HK-2 (cell line): Measurements from ENCODE around the gene ULK4.
A peak's percentile ranks its signal among the peaks of the same experiment; 100 is the strongest.
"Not testable (repeated sequence)": the region's sequence is repeated elsewhere in the genome, so short reads cannot be mapped to it uniquely, and the experiment has no call there.

Experiments used
- DNase-seq: peaks from one replicate; pipeline ENCODE4 v3.0.0-alpha.2; 2018; ENCODE audit not compliant: unreplicated experiment

Gene ULK4

DNA sequence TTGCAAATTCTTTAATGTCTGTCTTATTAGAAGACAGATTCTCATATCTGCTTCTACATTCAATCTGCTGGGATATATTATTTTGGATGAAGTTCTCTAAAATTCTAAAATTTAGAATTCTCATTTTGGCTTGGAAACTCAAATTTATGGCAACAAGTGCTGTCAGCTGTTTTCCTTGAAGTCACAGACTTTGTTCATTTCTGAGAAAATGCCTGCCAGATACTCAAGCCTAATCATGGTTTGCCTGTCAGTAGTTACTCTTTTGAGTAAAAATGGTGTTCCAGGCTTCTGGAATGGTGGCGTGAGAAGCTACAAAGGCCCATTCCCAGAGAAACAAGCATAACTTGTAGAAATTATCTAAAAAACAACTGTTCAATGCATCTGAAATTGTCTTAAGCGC is 646.8 kb downstream of the ULK4 start:
- no peak for DNase-seq

DNA sequence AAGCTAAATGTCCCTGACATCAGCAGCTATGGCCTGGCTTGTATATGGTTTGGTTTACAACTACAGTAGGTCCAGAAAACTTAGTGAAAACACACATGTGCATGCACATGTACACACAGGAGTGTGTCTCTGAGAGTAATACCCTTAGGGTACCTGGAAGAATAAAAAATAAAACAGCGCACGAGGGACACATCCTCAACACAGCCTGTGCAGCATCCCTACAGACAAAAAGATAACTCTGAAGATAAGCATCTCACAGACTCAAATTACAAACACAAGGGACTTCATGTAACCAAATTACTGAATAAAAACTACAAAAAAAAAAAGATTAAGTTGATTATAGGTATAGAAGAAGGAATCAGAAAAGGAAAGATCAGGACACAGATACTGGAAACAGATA is 653.8 kb downstream of the ULK4 start:
- no peak for DNase-seq

DNA sequence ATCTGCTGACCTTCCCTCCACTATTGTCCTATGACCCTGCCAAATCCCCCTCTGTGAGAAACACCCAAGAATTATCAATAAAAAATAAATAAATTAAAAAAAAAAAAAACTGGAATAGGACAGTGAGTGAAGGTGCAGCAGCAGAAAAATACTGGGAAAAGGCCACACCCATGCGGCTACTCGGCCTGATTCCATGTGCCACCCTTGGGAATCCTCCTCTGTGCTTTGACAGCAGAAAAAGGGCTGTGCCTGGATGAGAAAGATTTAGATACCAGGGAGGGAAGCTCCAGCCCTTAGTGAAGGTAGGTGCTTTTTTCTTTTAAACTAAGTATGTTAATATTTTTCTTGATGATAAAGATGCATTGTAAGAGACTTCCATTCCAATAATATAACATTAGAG is 654.8 kb downstream of the ULK4 start:
- DNase-seq, result no peak

DNA sequence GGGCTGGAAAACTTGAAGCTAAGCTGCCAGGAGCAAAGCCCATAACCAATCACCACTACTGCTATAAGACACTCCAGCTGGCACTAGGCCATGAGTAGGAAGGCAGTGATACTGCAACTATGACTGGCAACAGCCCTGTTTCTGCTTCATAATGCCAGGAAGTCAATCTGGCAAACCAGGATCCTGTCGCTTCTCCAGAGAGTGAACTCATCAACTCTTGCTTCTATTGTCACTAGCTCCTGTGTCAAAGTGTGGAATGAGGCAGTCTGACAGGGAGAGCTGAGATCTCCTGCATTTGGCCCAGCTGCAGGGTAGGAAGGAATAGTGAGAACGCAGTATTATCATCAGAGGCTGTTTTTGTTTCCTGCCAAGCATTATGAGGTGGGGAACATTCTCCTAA is 657.3 kb downstream of the ULK4 start:
- DNase-seq, result no peak

DNA sequence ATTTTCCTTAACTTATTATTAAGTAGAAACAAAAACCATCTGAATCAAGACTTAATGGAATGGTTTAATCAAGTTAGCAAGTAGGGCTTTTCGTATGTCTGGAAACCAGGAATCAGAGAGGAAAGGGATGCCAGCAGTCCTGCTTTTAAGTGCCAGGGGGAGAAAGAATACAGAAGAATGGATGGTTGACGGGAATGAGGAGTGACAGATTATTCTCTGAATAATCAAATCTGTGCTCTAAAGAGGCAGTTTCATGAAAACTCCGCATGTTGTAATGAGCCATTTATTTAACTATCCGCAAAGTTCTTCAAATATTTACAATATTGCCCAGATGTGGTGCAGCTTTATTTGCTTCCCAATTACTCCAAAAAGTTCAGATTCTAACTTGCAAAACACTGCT is 659.6 kb downstream of the ULK4 start:
- DNase-seq, result no peak

DNA sequence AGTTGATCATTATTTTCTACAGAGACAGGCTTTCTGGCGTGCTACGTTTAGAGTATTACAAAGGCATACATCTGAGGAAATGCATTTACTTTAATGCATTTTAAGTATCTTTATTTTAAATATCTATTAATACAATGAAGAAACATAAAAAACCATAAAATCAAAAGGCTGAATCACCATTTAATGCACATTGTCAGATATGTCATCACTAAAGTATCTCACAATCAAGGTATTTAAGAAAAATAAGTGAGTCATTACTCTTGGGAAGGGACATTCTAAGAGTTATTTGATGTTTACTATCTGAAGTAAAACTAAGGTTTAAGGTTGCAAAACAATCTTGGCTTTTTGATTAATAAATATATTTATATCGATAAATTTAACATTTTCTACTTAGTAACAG is 660.4 kb downstream of the ULK4 start:
- DNase-seq, result no peak

DNA sequence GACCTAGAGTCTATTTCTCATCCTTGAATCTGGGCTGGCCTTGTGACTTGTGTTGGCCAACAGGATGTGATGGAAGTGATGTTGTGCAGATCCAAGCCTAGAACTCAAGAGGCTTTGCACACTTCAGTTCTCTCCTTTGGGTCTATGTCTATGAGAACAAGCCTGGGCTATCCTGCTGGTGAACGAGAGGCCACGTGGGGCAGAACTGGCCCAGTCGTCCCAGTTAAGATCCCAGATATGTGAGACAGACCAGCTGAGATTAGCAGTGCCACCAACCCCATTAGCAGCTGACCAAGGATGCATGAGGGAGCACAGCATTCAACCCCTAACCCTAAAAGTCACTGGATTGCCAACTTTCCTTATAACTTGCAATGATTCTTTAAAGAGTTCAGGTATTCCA is 662.9 kb downstream of the ULK4 start:
- DNase-seq, result no peak

DNA sequence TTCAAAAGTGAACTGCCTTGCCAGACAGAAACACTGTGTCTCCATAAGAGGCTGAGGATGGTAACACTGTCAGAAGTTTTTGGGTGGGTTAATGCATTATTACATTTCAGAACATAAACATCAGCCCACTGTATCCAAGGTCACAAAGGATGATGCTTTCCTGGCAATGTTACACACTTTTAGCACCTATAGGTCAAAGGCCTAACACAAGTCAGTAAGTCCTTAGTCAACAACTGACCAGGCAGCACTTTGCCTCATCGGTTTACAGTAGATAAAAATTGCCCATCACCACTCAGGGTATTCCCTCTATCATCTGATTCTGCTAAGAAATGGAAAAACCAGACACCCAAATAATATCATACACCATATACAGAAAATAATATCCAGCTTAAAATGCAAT is 664.2 kb downstream of the ULK4 start:
- no peak for DNase-seq

DNA sequence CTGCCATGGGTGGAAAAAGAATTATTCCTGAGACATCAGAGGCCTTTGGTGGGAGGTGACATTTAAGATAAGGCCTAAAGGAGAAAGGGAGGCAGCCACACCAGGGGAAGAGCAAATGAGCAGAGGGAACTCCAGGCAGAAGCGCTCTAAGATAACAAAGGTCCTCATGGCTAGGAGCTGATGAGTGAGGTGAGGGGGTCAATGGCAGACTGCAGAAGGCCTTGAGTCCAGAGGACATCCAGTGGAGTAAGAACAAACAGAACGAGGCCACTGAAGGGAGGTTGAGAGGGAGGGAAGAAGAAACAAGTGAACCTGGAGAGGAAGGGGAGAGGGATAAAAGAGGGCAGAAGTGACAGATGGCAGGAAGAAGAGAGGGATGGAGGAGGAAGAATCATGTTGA is 665.3 kb downstream of the ULK4 start:
- no peak for DNase-seq

DNA sequence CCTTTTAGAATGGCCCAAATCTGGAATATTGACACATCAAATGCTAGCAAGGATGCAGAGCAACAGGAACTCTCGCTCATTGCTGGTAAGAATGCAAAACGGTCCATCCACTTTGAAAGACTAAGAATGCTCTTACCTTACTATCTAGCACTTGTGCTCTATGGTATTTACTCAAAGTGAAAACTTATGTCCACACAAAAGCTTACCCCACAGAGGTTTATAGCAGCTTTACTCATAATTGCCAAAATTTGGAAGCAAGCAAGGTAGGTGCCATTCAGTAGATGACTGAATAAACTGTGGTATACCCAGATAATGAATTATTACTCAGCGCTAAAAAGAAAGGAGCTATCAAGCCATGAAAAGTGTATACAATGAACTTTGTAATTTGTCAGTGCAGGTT is 666.2 kb downstream of the ULK4 start:
- no peak for DNase-seq

DNA sequence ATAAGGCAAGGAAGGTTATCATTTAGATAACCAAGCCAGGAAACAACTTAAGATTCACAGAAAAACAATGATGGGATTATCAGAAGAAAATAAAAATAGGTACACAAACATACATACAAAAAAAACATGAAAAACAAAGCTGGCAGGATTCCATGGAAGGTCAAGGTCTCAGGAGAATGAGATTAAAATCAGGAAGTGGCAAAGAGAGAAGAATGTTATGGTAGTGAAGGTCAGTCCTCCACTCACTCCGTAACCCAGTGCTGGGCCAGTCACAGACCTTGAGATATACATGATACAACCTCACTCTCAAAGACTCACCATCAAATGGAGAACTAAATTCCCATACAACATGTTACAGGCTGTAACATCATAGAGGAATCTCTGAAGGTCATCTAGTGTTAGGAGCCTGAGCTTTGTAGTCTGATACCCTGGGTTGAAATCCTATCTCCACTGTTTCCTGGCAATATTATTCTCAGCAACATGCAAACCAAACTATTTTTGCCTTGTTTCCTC is 668.7 kb downstream of the ULK4 start:
- DNase-seq, result no peak

DNA sequence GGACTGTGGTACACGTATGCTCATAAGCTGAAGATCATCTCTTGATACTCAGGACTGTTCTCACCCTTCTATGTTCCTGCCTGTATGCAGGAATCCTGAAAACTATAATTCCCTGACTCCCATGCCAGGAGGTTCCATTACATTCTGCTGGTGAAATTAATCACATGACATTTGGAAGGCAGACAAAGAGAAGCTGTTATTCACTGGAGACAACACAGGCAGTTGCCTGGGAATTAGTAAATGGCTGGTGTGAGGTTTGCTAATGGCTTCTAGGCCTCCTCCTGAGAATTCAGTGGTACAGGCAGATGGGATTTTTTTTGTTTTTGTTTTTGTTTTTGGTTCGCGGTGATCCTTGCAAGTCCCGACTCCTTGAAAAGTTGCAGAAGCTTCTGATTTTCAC is 671.2 kb downstream of the ULK4 start:
- DNase-seq, result no peak

DNA sequence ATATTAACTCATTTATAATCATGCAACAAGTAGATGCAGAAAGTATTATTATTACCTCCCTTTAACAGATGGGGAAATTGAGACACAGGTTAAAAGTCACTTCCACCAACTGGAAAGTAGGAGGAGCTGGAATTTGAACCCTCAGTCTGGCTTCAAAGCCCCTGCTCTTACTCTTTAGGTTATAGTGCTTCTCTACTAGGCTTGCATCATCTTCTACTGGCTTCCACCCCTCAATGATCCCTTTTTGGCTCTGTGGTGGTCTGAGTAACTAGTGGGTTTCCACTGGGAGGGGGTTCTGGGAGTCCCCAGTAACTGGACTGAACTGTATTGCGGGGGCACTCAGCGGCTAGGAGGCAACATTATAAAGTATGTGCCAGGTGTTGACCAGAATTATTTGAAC is 671.6 kb downstream of the ULK4 start:
- DNase-seq, result no peak

DNA sequence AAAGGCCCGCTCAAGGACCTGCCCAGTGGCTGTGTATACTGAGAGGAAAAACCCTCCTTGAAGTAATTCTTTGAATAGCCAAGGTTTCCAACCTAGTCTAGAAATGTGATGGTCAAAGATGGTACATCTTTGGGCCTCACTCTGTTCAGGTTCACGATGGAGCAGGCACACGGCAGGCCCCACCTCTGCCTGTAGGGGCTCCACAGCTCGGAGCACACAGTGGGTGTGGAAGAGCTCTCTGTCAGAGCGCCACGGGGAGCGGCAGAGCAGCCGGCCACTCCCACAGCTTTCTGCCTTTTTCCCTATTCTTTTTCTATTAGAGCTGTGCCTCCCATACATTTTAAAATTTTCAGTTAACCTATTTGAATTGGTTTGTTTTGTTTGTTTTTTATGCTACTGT is 673.1 kb downstream of the ULK4 start:
- no peak for DNase-seq

DNA sequence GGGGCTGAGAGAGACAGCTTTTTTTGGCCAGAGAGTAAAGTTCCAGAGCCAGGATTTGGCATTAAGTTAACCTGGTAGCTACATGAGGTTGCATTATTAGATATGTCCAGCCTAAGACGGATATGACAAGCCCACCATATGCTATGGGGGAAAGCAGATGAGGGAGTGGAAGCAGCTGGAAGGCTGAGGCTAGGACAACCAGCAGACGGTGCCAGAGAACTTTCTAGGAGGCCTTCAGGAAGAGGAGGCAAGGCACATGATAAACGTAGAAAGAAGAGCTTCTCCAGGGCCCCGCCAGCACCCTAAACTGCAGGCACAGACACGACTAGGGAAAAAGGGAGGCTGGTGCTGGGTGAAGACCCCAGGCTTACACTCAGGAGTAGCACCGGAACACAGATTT is 675.6 kb downstream of the ULK4 start:
- no peak for DNase-seq

DNA sequence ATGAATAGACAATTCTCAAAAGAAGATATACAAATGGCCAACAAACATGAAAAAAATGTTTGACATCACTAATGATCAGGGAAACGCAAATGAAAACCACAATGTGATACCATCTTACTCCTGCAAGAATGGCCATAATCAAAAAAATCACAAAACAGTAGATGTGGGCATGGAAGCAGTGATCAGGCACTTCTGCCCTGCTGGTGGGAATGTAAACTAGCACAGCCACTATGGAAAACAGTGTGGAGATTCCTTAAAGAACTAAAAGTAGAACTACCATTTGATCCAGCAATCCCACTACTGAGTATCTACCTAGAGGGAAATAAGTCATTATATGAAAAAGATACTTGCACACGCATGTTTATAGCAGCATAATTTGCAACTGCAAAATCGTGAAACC is 677.0 kb downstream of the ULK4 start:
- DNase-seq, result not testable (repeated sequence)

DNA sequence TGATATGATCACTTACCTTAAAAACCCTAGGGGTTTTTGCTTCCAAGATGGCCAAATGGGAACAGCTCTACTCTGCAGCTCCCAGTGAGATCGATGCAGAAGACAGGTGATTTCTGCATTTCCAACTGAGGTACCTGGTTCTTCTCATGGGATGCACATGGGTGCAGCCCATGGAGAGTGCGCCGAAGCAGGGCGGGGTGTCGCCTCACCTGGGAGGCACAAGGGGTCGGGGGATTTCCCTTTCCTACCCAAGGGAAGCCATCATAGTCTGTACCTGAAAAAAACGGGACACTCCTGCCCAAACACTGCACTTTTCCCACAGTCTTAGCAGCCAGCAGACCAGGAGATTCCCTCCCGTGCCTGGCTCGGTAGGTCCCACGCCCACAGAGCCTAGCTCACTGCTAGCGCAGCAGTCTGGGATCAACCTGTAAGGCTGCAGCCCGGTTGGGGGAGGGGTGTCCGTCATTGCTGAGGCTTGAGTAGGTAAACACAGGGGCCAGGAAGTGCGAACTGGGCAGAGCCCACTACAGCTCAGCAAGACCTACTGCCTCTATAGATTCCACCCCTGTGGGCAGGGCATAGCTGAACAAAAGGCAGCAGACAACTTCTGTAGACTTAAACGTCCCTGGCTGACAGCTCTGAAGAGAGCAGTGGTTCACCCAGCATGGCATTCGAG is 684.0 kb downstream of the ULK4 start:
- no peak for DNase-seq

DNA sequence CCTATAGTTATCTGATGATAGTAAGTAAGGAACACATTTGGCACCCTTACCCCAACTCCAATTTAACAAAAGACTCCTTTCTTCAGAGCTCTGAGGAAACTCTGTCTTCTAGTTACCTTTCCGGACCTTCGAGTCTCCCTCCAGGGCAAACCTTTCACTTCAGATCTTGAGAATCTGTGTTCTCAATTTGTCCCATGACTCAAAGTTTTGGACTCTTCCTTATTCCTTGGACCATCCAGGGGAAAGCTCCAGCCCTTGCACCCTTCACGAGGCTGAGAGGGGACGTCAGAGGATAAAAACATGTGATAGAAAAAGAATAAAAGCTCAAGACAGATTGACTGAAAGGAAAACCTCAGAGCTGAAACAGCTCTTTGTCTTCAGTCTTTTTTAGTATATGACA is 685.7 kb downstream of the ULK4 start:
- no peak for DNase-seq

DNA sequence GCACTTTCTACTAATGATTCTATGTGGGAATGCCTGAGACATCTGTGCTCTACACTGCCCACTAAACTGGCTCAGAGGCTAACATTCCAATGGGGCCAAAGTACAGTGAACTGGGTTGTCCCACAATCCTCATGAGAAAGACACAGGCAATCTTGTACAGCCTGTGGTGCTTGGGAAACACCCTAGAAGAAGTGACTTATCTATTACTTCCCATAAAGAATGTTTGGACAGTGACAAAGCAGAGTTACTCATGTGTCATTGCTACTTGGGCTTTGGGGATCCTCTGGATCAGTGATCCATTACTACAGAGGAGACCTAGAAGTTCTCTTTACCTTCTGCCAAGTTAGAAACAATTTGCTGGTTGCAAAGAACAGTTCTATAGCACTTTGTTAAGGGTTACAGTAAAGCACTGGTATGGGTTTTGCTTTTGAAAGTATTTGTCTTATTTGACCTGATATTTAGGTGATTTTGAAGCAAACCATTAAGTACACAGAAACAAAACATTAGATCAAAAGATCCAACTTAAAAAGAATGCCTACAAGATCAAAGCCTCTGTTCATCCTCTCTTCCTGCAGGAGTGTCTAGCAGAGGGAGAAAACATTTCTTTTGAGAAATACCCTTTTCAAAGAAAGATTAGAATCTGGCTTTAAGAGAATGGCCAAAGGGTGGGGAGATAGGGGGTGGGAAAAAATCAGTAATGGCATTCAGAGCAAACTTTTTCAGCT is 686.8 kb downstream of the ULK4 start:
- DNase-seq, result peak; percentile 50

DNA sequence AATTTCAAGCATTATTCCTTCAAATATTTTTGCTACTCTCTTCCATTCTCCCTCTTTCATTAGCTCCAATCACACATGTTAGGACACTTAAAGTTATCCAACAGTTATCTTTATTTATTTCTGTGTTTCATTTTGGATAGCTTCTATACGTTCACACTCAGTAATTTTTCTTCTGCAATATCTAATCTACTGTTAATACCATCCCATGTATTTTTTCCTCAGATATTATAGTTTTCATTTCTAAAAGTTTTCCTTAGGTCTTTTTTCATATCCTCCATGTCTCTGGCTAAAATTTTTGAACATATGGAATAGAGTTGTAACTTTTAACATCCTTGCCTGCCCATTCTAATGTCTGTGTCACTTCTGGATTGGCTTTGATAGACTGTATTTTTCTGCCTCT is 689.2 kb downstream of the ULK4 start:
- no peak for DNase-seq

DNA sequence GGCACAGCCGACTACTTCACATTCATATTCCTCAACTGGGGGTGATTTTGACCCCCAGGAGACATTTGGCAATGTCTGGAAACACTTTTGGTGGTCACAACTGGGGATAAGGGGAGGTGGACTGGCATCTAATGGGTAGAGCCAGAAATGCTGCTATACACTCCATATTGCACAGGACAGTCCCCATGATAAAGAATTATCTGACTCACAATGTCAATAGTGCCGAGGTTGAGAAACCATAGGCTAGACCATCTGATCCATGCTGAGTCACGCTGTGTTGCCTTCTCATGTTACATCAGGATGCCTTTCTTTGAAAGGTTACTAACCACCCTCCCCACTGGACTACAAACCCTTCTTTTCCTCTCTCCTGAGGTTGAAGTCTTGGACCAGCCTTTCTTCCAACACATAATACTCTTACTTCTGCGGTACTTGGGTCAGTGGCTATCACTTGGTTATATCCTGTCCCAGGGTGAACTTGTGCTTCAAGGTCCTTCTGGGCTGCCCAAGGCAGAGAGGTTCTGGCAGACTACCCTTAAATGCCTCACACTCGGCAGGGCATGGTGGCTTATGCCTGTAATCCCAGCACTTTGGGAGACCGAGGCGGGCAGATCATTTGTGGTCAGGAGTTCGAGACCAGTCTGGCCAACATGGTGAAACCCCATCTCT is 693.8 kb downstream of the ULK4 start:
- no peak for DNase-seq

DNA sequence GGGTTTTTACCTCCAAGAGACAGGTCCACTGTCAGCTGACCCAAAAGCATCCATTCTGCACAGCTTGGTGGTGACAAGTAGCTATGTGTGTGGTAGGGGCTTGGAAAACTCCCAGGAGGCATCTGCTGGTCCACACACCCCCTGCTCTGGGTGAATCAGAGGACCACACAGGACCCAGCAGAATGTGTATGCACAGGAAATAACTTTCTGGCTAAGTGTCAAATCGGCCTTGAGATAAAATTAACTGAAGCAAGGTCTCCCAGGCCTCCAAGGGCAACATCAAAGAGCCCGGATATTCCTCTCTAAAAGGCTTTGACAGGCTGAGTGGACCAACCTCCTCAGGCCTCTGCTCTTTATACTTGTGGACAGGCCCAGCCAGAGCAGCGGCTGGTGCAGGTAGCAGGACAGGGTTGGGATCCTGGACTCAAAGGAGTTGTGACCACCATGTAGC is 696.1 kb downstream of the ULK4 start:
- peak; percentile 52 for DNase-seq

DNA sequence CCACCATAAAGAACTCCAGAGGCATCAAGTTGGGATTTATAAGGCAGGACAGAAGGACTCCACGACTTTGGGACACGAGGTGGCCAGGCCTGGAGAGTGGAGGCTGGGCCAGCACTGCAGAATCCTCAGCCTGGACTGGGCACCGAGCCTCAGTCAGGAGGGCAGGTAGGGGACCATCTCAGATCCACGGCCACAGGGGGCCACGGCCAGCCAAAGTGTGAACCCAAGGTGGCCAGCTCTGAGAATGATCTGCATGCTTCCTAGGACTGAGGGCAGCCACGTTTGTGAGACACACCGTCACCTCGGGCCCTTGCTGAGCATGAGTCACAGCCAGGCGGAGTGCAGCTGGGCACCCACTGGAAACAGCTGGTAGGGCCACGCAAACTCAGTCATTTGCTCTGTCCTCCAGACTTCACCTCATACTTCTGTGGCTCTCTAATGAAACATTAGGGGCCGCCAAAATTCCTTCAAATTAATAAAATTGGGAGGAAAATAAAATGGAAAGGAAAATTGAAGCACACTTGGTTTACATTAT is 696.8 kb downstream of the ULK4 start:
- peak; percentile 67 for DNase-seq
